HG02623 (cell line): Measurements from ENCODE around the gene C10orf90.
"Not testable (repeated sequence)": the region's sequence is repeated elsewhere in the genome, so short reads cannot be mapped to it uniquely, and the experiment has no call there.

ENCODE experiments used
- ATAC-seq: cut with Tn5 transposase; IDR thresholded peaks from one replicate; pipeline ENCODE4 v1.9.1; 2021; ENCODE audit warnings: moderate library complexity; ENCODE audit not compliant: unreplicated experiment

C10orf90 gene

DNA sequence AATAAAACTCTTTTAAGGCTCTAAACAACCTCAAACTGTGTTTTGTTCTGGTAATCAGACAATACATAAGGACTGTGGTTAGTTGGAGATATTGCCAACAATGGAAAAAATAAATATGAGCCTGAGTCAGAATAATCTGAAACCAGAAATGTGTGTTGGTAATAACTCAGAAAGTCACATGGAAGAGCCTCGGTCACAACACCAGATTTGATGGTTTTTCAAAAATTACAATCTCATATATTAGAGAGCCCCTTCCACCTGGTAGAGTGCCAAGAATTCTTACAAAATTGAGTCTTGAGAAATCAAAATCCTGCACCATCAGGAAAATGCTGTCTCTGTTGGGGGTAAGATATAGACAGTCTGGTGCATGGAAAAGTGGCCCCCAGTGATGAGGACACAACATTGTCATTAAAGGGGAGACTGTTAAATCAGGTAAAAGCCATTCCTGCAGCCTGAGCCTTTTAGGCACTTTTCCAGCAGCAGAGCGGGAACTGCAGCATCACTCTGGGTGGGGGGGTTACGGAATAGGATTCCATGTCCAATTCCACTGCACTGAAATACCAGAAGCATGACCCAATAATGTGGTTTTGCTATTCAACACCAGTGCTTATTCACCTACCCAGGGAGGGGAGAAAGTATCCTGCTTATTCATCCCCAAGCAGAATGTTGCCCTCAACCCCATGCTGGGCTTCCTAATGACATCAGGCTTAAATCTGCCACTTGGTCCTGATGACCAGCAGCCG lies 272.7 kb downstream of the C10orf90 start:
- ATAC-seq = no peak

DNA sequence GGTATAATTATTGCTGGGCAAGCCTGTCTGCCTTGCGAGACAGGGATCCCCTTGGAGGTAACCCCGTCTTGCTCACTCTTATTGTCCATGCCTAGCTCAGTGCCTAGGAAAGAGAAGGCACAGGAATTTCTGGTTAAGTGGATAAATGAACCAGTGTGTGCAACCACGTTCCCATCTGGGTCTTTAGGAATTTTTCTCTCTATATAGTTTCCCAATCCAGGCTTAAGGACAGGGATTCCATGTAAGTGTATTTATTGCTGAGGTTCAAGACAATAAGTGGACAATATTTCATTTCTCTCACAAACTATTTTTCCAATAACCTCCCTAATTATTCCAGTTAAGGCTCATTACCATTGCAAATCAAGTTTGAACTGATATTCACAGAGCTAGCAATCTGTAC lies 273.3 kb downstream of the C10orf90 start:
- no peak for ATAC-seq

DNA sequence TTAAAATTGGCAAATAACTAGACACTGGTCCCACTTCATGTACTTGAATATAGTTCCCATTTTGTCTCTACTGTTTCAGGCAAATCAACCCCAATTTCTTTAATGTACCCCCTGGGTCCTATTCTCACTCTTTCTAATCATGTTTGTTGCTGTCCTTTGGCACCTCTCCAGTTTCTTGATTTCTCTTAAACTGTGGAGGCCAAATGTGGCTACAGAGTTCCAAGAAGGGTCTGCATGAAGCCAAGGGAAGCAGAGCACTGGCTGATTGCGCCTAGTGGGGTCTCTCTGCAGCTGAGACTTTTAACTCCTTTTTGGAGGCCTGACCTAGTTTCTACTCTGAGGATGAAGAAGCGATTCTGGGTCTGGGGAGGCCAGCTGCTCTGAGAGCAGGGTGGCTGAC lies 275.5 kb downstream of the C10orf90 start:
- no peak for ATAC-seq

DNA sequence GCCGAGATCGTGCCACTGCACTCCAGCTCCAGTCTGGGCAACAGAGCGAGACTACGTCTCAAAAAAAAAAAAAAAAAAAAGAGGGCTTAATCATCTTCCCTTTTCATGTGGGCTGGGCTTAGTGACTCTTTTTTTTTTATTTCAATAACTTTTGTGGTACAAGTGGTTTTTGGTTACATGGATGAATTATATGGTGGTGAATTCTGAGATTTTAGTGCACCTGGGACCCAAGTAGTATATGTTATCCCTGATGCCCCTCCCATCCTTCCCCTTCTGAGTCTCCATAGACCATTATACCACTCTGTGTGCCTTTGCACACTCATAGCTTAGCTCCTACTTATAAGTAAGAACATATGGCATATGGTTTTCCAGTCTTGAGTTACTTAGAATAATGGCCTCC lies 277.4 kb downstream of the C10orf90 start:
- ATAC-seq = no peak

DNA sequence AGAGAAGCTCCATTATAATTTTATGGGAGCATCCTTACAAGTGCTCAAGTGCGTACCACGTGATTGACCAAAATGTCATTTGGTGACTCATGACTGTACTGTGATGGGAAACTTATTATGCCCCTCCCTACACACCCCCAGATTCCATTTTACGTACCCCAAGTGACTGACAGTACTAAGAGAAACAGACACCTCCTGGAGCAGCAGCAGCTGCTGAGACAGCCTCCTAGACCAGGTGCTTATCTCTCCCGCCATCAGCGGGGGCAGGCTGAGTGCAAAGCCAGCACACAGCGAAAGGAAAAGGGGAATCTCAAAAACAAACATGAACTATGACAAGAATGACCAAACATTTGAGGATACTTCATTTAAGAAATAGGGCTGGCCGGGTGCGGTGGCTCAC lies 278.0 kb downstream of the C10orf90 start:
- no peak for ATAC-seq

DNA sequence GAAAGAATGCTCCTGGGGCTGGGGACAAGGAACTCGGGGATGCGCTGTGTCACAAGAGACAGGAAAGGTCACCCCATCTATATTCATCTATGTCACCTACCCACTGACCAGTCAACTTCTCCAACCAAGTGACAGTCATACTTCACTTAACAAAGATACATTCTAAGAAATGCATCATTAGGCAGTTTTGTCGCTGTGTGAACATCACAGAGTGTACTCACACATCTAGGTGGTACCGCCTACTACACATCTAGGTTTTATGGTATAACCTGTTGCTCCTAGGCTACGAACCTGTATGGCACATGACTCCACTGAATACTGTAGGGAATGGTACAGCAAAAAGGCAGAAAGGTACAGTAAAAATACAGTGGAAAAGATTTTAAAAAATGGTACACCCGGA lies 278.4 kb downstream of the C10orf90 start:
- ATAC-seq = no peak

DNA sequence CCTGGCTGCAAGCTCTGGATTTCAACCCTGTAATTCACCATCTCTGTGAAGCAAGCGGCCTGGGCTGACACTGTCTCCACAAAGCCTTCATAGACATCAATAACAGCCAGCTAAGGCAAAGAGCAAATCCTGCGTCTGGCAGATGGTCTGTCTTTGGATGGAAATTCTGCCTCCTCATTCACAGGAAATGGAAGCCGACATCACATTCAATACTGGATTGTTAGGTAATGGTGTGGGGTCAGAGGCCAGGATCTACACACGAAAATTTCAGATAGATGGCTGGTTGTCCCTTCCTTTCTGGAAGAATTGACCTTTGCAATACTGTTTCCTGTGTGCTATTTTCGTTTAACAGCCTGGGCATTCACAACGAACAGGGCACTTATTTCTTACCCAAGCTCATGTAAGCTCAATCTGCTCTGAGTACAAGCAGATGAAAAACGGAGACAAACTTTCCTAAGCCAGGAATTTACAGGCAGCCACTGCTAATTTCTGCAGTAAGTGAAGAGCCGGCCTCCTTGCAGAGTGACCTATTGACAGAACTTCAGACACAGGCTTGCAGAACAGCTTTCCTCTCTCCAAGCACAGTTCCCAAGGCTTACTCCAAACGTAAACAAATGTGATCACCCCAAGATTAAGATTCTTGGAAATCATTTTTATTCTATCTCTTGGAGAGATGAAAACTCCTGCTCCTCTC lies 279.2 kb downstream of the C10orf90 start:
- ATAC-seq = no peak

DNA sequence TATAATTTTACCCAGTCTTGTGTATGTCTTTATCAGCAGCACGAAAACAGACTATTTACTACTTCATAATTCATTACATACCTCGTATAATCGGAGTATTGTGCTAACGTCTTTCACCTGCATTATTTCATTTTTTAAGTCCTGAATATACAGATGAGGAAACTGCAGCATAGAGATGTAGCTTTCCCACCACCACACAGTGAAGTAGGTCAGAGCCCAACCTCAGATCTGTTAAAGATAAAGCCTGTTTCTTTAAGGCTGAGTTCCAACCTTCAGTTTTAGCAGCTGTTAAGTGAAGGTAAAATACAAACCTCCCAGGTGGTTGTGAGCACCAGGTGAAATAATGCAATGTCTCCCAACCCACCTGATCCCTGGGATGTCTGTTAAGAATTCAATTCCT lies 280.2 kb downstream of the C10orf90 start:
- ATAC-seq = no peak

DNA sequence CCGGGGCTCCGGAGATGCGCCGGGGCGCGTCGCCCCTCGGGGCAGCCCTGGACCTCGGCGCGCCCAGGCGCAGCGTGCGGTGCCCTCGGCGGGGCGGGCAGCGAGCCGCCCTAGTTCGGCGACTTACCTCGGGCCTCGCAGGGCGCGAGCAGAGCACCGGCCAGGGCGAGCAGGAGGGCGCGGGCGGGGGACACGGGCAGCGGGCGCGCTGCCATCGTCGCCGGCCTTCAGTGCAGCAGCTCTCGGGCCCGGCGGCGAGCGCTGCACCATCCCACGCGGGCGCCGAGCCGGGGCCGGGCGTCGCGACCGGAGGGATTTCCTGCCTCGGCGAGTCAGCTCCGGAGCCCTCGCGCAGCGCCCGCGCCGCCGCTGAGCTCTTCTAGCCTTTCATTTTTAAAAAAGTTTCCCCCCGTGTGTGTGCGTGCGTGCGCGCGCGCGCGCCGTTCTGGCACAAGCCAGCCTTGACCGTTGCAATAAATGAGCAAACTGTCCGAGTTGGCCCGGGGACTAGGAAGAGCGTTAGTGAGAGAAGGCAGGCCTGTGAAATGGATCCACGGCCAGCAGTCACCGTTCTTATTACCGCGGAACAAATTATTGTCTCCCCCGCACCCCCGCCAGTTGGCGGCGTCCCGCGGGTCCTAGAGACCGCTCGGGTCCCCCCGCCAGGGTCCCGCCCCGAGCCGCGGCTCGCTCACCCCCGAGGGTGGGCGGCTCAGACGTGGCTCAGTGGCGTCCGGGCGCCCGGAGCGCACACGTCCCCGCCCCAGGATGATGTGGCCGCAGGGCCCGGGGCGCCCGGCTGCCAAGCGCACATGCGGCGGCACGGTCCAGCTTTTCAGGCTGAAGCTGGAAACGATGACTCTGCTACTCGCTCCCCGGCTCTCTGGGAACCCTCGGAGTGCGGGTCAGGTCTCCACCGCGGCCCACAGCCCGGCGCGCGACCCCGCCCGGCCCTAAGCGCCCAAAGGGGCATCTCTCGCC lies 282.3 kb downstream of the C10orf90 start, which contains the start of gene ADAM12:
Gene ADAM12, minus strand, starts transcription at position 547 of the 981 bp plus-strand sequence. Its CDS starts 332 bp downstream, at position 215.
- ATAC-seq = no peak

DNA sequence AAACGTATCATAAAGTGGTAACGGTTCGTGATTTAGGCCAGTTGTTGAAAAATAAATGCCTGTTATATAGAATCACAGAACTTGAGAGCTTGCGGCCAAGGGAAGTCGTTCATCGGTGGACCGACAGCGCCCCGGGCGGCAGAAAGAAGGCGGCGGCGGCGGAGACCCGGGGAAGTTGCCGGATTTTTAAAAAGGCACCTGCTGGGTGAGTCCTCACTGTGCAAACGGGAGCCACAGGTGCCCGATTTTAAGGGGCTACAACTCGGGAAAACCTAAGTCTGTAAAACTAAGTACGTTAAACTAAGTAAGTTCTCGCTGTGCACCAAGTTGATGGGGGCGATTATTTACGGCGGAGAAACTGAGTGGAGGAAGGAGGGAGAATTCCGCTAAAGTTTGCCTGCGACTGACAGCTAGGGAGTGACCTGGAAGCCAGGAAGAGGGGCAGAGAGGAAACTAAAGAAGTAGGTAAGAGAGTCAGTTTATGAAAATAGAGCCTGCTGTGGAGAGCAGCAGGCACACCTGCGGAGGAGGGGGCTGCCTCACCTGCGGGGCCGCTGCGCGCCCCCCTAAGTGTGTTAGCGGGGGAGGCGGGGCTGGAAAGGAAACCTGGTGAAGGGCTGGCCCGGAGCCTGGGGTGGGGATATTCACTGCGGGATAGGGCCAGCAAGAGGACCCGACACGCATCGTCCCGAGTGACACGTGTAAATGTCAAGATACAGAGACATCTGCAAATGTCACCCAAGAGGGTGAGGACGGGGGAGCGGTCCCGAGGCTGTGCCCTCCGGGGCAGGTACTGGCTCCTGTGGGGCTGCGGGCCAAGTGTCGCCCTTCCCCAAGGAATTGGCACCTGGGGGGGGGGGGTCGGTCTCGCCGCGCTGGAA lies 283.2 kb downstream of the C10orf90 start:
- no peak for ATAC-seq

DNA sequence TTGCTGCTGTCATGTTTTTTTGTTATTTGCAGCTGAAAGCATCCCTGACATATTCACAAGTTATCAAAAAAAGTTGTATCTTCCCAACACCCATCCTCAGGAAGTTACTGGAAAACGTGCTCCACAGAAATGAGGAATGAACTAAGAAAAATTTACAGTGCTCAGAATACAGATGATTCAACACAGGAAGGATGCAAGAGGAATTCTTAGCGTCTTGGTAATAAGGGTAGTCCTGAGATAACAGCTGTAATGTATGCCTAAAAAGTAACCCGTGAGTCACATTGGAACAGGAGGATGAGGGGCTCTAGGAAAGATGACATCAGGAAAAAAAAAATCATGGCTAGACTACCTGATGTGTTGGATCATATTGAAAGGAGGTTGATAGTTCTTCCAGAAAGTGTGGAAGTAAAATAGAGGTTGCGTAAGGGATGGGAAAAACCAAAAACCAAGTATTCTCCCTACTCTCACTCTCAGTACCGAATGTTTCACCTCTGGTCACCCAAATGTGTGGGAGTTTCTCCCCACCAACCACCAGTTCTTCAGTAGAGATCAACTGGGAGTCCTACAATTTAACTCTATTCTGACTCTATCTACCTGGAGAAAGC lies 286.1 kb downstream of the C10orf90 start:
- no peak for ATAC-seq

DNA sequence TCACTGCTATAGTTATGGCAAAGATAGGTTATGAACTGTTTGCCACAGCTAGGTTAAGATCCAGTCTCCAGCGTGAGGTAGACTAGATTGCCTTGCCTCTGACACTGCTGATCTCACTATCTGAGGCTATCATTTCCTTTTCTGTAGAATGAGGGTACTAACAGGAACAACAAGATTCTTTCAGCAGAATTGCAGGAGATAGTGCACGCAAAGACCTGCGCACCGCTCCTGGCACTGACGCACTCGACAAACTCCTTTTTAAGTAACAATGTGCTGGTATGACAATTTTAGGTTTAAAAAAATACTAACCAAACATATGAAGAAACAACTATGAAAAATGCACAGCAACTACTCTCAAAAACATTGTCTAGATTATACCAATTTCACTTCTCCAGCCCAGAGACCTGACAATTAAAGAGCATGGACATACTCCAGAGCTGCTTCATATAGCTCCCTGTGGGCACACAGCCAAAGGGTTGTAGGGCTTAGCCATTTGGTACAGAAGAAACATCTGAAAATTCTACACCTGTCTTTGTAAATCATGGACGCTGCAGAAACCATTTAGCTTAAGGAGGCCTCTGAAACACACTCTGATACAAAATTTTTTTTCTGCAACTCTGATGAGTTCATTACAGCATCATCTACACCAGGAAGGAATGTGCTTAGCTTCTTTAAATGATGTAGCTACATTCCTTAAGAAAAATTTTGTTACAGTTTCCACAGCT lies 290.0 kb downstream of the C10orf90 start:
- ATAC-seq = no peak

DNA sequence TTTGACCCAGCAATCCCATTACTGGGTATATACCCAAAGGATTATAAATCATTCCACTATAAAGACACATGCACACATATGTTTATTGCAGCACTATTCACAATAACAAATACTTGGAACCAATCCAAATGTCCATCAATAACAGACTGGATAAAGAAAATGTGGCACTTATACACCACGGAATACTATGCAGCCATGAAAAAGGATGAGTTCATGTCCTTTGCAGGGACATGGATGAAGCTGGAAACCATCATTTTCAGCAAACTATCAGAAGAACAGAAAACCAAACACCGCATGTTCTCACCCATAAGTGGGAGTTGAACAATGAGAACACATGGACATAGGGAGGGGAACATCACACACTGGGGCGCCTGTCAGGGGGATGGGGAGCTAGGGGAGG lies 291.3 kb downstream of the C10orf90 start:
- not testable (repeated sequence) for ATAC-seq

DNA sequence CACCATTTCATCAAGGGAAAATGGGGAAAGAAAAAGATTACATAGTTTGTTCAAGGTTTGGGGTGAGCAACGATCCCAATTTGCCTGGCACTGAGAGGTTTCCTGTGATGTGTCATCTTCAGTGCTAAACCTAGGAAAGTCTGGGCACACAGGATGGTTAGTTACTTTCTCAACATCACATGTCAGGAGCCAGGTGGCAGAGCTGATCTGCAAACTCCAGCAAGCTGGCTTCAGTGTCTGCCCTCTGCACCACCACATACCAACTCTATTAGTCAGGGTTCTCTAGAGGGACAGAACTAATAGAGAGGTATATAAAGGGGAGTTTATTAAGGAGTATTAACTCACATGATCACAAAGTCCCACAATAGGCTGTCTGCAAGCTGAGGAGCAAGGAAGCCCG lies 293.5 kb downstream of the C10orf90 start:
- ATAC-seq = no peak

DNA sequence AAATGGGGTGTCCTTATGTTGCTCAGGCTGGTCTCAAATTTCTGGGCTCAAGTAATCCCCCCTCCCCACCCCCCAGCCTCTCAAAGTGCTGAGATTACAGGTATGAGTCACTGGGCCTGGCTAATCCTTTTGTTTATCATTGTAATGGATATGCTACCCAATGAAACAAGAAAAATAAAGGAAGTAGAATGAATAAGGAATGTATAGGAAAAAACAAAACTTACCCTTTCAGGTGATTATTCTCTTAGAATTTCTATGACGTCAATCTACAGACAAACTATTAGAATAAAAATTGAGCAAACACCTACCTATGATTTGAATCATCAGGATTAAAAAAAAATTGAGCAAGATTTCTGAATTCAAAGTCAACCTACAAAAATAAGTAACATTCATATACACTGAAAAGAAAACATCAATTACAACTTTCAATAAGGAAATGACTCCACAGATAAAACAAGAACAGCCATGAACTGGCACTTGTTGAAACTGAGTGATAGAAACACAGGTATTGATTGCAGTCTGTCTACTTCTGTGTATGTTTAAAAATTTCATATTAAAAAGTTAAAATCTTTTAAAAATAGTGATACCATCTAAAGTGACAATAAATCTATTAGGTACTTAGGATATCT lies 294.5 kb downstream of the C10orf90 start:
- no peak for ATAC-seq

DNA sequence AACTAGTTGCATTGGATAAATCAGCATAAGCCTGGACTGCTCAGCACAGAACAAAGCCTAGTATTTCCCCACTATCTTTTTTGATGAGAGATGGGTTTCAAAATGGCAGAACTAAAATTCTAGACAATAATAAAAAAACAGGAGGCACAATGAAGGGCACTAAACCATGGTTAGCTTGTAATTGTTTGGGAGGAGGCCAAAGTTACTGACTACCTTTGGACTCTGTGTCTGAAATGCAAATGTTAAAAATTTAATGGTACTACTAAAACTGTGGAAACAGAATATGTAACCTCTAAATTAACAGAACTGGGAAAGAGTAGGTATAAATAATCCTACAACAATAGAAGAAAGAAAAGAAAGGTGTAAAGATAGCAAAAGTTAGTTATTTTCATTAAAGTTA lies 295.2 kb downstream of the C10orf90 start:
- ATAC-seq = no peak
